CD4-positive, alpha-beta T cell (primary cell): Measurements from ENCODE around the gene PCDH1. TPM values are rescaled to one million over a fixed set of nuclear protein-coding genes. Genes with fewer than 3 reads are reported as not detected.

Source experiments
- ATAC-seq: fragments of 200-7000 bp; cut with Tn5 transposase; one replicate; pipeline ENCODE4 v1.10.0; 2022; ENCODE audit warnings: mild to moderate bottlenecking; ENCODE audit not compliant: poor library complexity
- CTCF ChIA-PET: fragments of 350-600 bp; sonication (Branson Sonifier 250); formaldehyde crosslinking; loops from one replicate; lab custom pipeline; 2021; ENCODE audit warnings: antibody characterized with exemption, inconsistent platforms; lab: Charles Lee
- POLR2A ChIA-PET: fragments of 350-600 bp; sonication (Branson Sonifier 250); formaldehyde crosslinking; loops from one replicate; lab custom pipeline; 2021; ENCODE audit warnings: antibody characterized with exemption, inconsistent platforms; lab: Charles Lee
- DNase-seq, 14 experiments: peaks; one replicate each; pipeline ENCODE4 v3.0.0-alpha.2; 2013 to 2020; ENCODE audit warnings: mixed read lengths in 2 of 14
- H3K27ac ChIP-seq, 2 donors: one replicate each; pipeline versions ENCODE4 v1.5.1 to v1.7.0; 2013; ENCODE audit warnings: low read length in 2 of 2, low read depth in 1 of 2, mild to moderate bottlenecking in 1 of 2
- H3K27me3 ChIP-seq, 2 experiments: 1 replicate in 1 of 2; 2 replicates in 1 of 2; pipeline versions ENCODE4 v1.6.1 to v1.7.0; 2013; ENCODE audit warnings: low read length in 2 of 2, control low read depth in 1 of 2, mild to moderate bottlenecking in 1 of 2, moderate library complexity in 1 of 2; ENCODE audit not compliant: insufficient read depth in 2 of 2, control insufficient read depth in 1 of 2
- H3K36me3 ChIP-seq: one replicate; pipeline ENCODE4 v1.6.1; 2013; ENCODE audit warnings: low read length, control low read depth; ENCODE audit not compliant: insufficient read depth
- H3K4me1 ChIP-seq: one replicate; pipeline ENCODE4 v1.6.1; 2013; ENCODE audit warnings: low read length, control low read depth; ENCODE audit not compliant: insufficient read depth
- H3K4me3 ChIP-seq: one replicate; pipeline ENCODE4 v1.5.1; 2013; ENCODE audit warnings: mild to moderate bottlenecking, low read length, moderate library complexity
- H3K9me3 ChIP-seq, 2 experiments: 1 replicate in 1 of 2; 2 replicates in 1 of 2; pipeline versions ENCODE4 v1.6.1 to v1.7.0; 2013; ENCODE audit warnings: low read length in 2 of 2, mild to moderate bottlenecking in 2 of 2, control low read depth in 1 of 2, moderate library complexity in 1 of 2; ENCODE audit not compliant: control insufficient read depth in 1 of 2, insufficient read depth in 1 of 2
- H3K27ac Mint-ChIP-seq: one replicate; pipeline ENCODE4 v1.8.0; 2020; ENCODE audit warnings: mixed read lengths
- H3K27me3 Mint-ChIP-seq: one replicate; pipeline ENCODE4 v1.8.0; 2021; ENCODE audit warnings: mixed read lengths
- H3K36me3 Mint-ChIP-seq: one replicate; pipeline ENCODE4 v1.8.0; 2021; ENCODE audit warnings: low read depth, mixed read lengths
- H3K4me1 Mint-ChIP-seq: one replicate; pipeline ENCODE4 v1.8.0; 2021; ENCODE audit warnings: low read depth, mixed read lengths
- H3K4me3 Mint-ChIP-seq: one replicate; pipeline ENCODE4 v1.8.0; 2020; ENCODE audit warnings: mild to moderate bottlenecking, mixed read lengths
- H3K9me3 Mint-ChIP-seq: one replicate; pipeline ENCODE4 v1.8.0; 2020; ENCODE audit warnings: mixed read lengths
- intact Hi-C, 2 experiments: fragments of 100-400 bp; cut with DNase I in 1 of 2; cut with micrococcal nuclease in 1 of 2; formaldehyde crosslinking; loops; one replicate each; pipeline versions ENCODE4 v1.15.1 to v1.9.0; 2023 to 2025; cut with DNase I, micrococcal nuclease
- total RNA-seq, 174 experiments: library from RNA in 2 of 174; stranded (reverse) in 2 of 174; gene quantifications; one replicate each; pipeline ENCODE4 v1.2.3 and lab custom pipeline; 2021 to 2026
- TF ChIP-seq, protein P1 (sequence below): fragments of 200-600 bp; IDR thresholded peaks from one replicate; pipeline ENCODE4 v1.8.0; 2022; ENCODE audit warnings: antibody characterized with exemption, mild to moderate bottlenecking

PCDH1 gene
- total RNA-seq, 2 experiments from 2014 or later = 0.17 TPM; not detected in 1

DNA sequence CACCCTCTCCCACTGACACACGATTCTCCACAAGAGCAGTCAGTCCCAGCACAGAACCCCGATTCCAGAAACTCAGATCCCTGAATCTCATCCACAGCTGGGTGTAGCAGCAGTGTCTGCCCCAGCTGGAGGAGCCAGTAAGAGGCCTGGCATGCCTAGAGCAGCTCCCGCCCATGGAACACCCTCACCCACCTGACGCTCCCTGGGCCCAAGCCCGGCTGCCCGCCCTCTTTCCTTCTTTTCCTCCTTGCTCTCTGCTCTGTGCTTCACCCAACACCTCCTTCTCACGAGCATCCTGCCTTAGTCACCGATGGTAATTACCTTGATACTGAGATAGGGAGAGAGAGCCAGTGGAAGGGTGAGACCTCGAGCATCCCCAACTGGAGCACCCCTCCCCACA is 8.7 kb downstream of the PCDH1 start:
- peaks cover 8 to 14% of the 10 kb centered on the region in 2 experiments for H3K27me3 ChIP-seq
- no peaks in the 10 kb centered on the region for H3K9me3 ChIP-seq
- H3K27me3 Mint-ChIP-seq = peaks cover 46% of the 10 kb centered on the region
- no peaks in the 10 kb centered on the region for H3K36me3 ChIP-seq
- H3K27ac ChIP-seq = no peak overlapping the region
- no peak for DNase-seq
- no peak overlapping the region for H3K4me3 ChIP-seq
- intact Hi-C loops = no loop called here
- H3K4me3 Mint-ChIP-seq = no peak overlapping the region
- ATAC-seq = no peak
- POLR2A ChIA-PET = no interaction called here
- no peaks in the 10 kb centered on the region for H3K4me1 ChIP-seq
- CTCF ChIA-PET = interaction anchor here (1.1 to 1.2 kb wide), 2 partner anchors 10 to 12 kb away, joined by 3 read pairs; no protein-coding TSS in a partner anchor
- no peaks in the 10 kb centered on the region for H3K9me3 Mint-ChIP-seq
- TF ChIP-seq, protein P1, sequence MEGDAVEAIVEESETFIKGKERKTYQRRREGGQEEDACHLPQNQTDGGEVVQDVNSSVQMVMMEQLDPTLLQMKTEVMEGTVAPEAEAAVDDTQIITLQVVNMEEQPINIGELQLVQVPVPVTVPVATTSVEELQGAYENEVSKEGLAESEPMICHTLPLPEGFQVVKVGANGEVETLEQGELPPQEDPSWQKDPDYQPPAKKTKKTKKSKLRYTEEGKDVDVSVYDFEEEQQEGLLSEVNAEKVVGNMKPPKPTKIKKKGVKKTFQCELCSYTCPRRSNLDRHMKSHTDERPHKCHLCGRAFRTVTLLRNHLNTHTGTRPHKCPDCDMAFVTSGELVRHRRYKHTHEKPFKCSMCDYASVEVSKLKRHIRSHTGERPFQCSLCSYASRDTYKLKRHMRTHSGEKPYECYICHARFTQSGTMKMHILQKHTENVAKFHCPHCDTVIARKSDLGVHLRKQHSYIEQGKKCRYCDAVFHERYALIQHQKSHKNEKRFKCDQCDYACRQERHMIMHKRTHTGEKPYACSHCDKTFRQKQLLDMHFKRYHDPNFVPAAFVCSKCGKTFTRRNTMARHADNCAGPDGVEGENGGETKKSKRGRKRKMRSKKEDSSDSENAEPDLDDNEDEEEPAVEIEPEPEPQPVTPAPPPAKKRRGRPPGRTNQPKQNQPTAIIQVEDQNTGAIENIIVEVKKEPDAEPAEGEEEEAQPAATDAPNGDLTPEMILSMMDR = no peak
- no peaks in the 10 kb centered on the region for H3K4me1 Mint-ChIP-seq
- no peak overlapping the region for H3K27ac Mint-ChIP-seq
- H3K36me3 Mint-ChIP-seq = no peaks in the 10 kb centered on the region

DNA sequence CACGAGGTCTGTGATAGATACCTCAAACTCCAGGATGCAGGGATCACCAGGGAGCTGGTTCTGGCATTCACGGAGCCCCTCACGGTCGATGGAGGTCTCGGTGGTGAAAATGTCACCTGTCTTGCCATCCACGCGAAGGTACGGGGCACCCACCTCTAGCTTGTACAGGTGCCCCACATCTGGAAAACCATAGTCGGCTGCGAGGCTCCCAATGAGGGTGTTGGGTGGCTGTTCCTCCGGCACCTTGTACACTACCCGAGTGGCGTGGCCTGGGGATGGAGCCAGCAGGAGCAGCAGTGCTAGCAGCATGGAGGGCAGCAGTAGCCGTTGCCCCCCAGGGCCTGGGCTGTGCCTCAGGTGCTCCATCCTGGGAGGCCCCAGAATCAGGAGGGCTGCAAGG is 9.2 kb downstream of the PCDH1 start:
- Mint-ChIP-seq H3K27ac (no peak overlapping the region), H3K9me3 (no peaks in the 10 kb centered on the region), H3K27me3 (peaks cover 41% of the 10 kb centered on the region), H3K4me3 (no peak overlapping the region), H3K4me1 (no peaks in the 10 kb centered on the region), H3K36me3 (no peaks in the 10 kb centered on the region)
- Histone ChIP-seq H3K27ac (no peak overlapping the region), H3K4me1 (no peaks in the 10 kb centered on the region), H3K4me3 (no peak overlapping the region), H3K36me3 (no peaks in the 10 kb centered on the region), H3K27me3 (peaks cover 7 to 9% of the 10 kb centered on the region in 2 experiments), H3K9me3 (no peaks in the 10 kb centered on the region)
- POLR2A ChIA-PET = no interaction called here
- TF ChIP-seq, protein P1 = no peak
- intact Hi-C loops = no loop called here
- ATAC-seq (no peak), DNase-seq (no peak)
- CTCF ChIA-PET = interaction anchor here (1.1 to 1.2 kb wide), 2 partner anchors 11 to 13 kb away, joined by 3 read pairs; no protein-coding TSS in a partner anchor

DNA sequence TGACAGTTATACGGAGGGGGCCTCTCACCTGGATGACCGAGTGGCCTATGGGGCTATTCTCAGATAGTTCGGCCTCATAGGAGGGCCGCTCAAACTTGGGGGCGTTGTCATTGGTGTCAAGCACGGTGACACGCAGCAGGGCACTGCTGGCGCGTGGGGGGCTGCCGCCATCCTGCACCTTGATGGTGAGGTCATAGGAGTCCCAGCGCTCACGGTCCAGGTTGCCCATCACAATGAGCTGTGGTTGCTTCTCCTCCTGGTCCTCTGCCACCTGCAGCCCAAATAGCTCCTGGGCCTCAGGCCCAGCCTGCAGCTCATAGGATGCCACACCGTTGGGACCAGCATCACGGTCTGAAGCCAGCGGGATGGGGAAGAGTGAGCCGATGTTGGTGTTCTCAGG is 9.7 kb downstream of the PCDH1 start:
- Mint-ChIP-seq H3K27me3 (peaks cover 36% of the 10 kb centered on the region), H3K9me3 (no peaks in the 10 kb centered on the region), H3K36me3 (no peaks in the 10 kb centered on the region), H3K27ac (no peak overlapping the region), H3K4me1 (no peaks in the 10 kb centered on the region), H3K4me3 (no peak overlapping the region)
- no peaks in the 10 kb centered on the region for H3K4me1 ChIP-seq
- no peaks in the 10 kb centered on the region for H3K9me3 ChIP-seq
- ChIA-PET CTCF (interaction anchor here (1.1 to 1.2 kb wide), 2 partner anchors 11 to 13 kb away, joined by 3 read pairs; no protein-coding TSS in a partner anchor), POLR2A (interaction anchor here (1.4 kb wide), 1 partner anchor 11 kb away, joined by 3 read pairs; no protein-coding TSS in a partner anchor)
- H3K4me3 ChIP-seq = no peak overlapping the region
- H3K27ac ChIP-seq = no peak overlapping the region
- DNase-seq = no peak
- TF ChIP-seq, protein P1 = no peak
- no peaks in the 10 kb centered on the region for H3K36me3 ChIP-seq
- ATAC-seq = no peak
- peaks cover 7% of the 10 kb centered on the region in 2 experiments for H3K27me3 ChIP-seq
- intact Hi-C loops = no loop called here
